GM19328 (cell line): ENCODE measurements around the gene ASIP.
"Not testable (repeated sequence)": the region's sequence is repeated elsewhere in the genome, so short reads cannot be mapped to it uniquely, and the experiment has no call there.

Experiments used
- ATAC-seq: cut with Tn5 transposase; IDR thresholded peaks from one replicate; pipeline ENCODE4 v1.9.1; 2021; ENCODE audit warnings: mild to moderate bottlenecking, moderate library complexity; ENCODE audit not compliant: unreplicated experiment

Gene ASIP

GRCh38 chr20:34282041-34282440, 40.8 kb downstream of the ASIP start:
- no peak for ATAC-seq

GRCh38 chr20:34283844-34284243, 42.6 kb downstream of the ASIP start:
- ATAC-seq = no peak

GRCh38 chr20:34285450-34285849, 44.2 kb downstream of the ASIP start:
- no peak for ATAC-seq

- ATAC-seq = not testable (repeated sequence)
These were observed 46.3 kb downstream of the ASIP start for GRCh38 chr20:34287500-34287899.

GRCh38 chr20:34290471-34290870, 49.2 kb downstream of the ASIP start:
- no peak for ATAC-seq

- no peak for ATAC-seq
These were observed 51.3 kb downstream of the ASIP start for GRCh38 chr20:34292496-34292895.

- no peak for ATAC-seq
These were observed 51.9 kb downstream of the ASIP start for GRCh38 chr20:34293119-34293518.

- ATAC-seq = no peak
These were observed 52.4 kb downstream of the ASIP start for GRCh38 chr20:34293589-34293988.

- ATAC-seq = no peak
These were observed 53.3 kb downstream of the ASIP start for GRCh38 chr20:34294563-34294962.

- no peak for ATAC-seq
These were observed 54.1 kb downstream of the ASIP start for GRCh38 chr20:34295284-34295683.

GRCh38 chr20:34296468-34296867, 55.2 kb downstream of the ASIP start:
- no peak for ATAC-seq

GRCh38 chr20:34298294-34298784, 57.1 kb downstream of the ASIP start:
- ATAC-seq = not testable (repeated sequence)

- no peak for ATAC-seq
These were observed 58.5 kb downstream of the ASIP start for GRCh38 chr20:34299556-34300255.

GRCh38 chr20:34300256-34300806, 59.1 kb downstream of the ASIP start:
- no peak for ATAC-seq

- ATAC-seq = no peak
These were observed 59.8 kb downstream of the ASIP start for GRCh38 chr20:34300809-34301586.

GRCh38 chr20:34301587-34302311, 60.5 kb downstream of the ASIP start:
- ATAC-seq = no peak

- no peak for ATAC-seq
These were observed 61.1 kb downstream of the ASIP start for GRCh38 chr20:34302312-34302722.

- ATAC-seq = peak; percentile 88
These were observed 61.7 kb downstream of the ASIP start, which contains the start of gene AHCY for GRCh38 chr20:34302723-34303533. Gene AHCY (minus strand): TSS chr20:34303355. CDS start chr20:34303270, 85 bp downstream.

- no peak for ATAC-seq
These were observed 64.4 kb downstream of the ASIP start for GRCh38 chr20:34305333-34306230.
